Activated B cell treated with CpG ODN at 0.5 μM for 24 hours (primary cell): Measurements from ENCODE around the gene HCFC1. TPM values are rescaled to one million over a fixed set of nuclear protein-coding genes. Genes with fewer than 3 reads are reported as not detected.
A peak's percentile ranks its signal among the peaks of the same experiment; 100 is the strongest.

ENCODE experiments used
- ATAC-seq: fragments of 200-7000 bp; cut with Tn5 transposase; one replicate; pipeline ENCODE4 v1.10.0; 2021; ENCODE audit warnings: low read depth, mild to moderate bottlenecking, moderate library complexity
- CTCF ChIA-PET: fragments of 350-600 bp; sonication (Branson Sonifier 250); formaldehyde crosslinking; loops from one replicate; lab custom pipeline; 2021; ENCODE audit warnings: antibody characterized with exemption; lab: Charles Lee
- POLR2A ChIA-PET: fragments of 350-600 bp; sonication (Branson Sonifier 250); formaldehyde crosslinking; loops from one replicate; lab custom pipeline; 2021; ENCODE audit warnings: antibody characterized with exemption; lab: Charles Lee
- DNase-seq: peaks from one replicate; pipeline ENCODE4 v3.0.0; 2022
- H3K27ac Mint-ChIP-seq: one replicate; pipeline ENCODE4 v1.8.0; 2020; ENCODE audit warnings: mixed read lengths
- H3K27me3 Mint-ChIP-seq: one replicate; pipeline ENCODE4 v1.8.0; 2021; ENCODE audit warnings: mixed read lengths
- H3K36me3 Mint-ChIP-seq: one replicate; pipeline ENCODE4 v1.8.0; 2021; ENCODE audit warnings: low read depth, mixed read lengths
- H3K4me1 Mint-ChIP-seq: one replicate; pipeline ENCODE4 v1.8.0; 2021; ENCODE audit warnings: mixed read lengths
- H3K4me3 Mint-ChIP-seq: one replicate; pipeline ENCODE4 v1.8.0; 2020; ENCODE audit warnings: mild to moderate bottlenecking, mixed read lengths
- H3K9me3 Mint-ChIP-seq: one replicate; pipeline ENCODE4 v1.8.0; 2020; ENCODE audit warnings: mixed read lengths
- CTCF ChIP-seq: fragments of 200-600 bp; IDR thresholded peaks from one replicate; pipeline ENCODE4 v1.8.0; 2022; ENCODE audit warnings: antibody characterized with exemption, mild to moderate bottlenecking
- intact Hi-C: fragments of 100-400 bp; cut with micrococcal nuclease; formaldehyde crosslinking; loops from one replicate; pipeline ENCODE4 v1.15.1; 2024
- total RNA-seq: library from RNA; stranded (reverse); gene quantifications from 2 replicates; pipeline ENCODE4 v1.2.3, GENCODE V29; 2022

Gene HCFC1
- total RNA-seq, 1 donor from 2014 or later: 79.4 TPM

GRCh38 chrX:154012336-154012991, 40.8 kb upstream of the HCFC1 start:
- peaks cover 37% of the 10 kb centered on the region for H3K4me1 Mint-ChIP-seq
- H3K36me3 Mint-ChIP-seq: peaks cover 43% of the 10 kb centered on the region
- intact Hi-C loops: loop anchor here (2.0 kb wide), 1 partner anchor 522 kb away; no protein-coding TSS in a partner anchor
- no peak for DNase-seq
- H3K9me3 Mint-ChIP-seq: no peaks in the 10 kb centered on the region
- CTCF ChIA-PET: interaction anchor here (0.8 to 1.9 kb wide), 4 partner anchors 9 to 88 kb away, joined by 3 to 7 read pairs (median 4); no protein-coding TSS in a partner anchor
- H3K27me3 Mint-ChIP-seq: no peaks in the 10 kb centered on the region
- no peak for TF ChIP-seq CTCF
- no peak overlapping the region for H3K4me3 Mint-ChIP-seq
- no peak overlapping the region for H3K27ac Mint-ChIP-seq
- no peak for ATAC-seq
- POLR2A ChIA-PET: interaction anchor here (1.4 to 3.4 kb wide), 5 partner anchors 10 to 44 kb away, joined by 4 to 17 read pairs (median 6); partner anchors contain the start of gene HCFC1

- H3K27me3 Mint-ChIP-seq: no peaks in the 10 kb centered on the region
Observed at GRCh38 chrX:154011376-154012335, 40.0 kb upstream of the HCFC1 start.

GRCh38 chrX:154010330-154011087, 38.9 kb upstream of the HCFC1 start:
- H3K4me3 Mint-ChIP-seq: no peak overlapping the region
- peaks cover 48% of the 10 kb centered on the region for H3K4me1 Mint-ChIP-seq
- CTCF ChIA-PET: no interaction called here
- TF ChIP-seq CTCF: no peak
- POLR2A ChIA-PET: interaction anchor here (1.3 to 1.6 kb wide), 2 partner anchors 10 to 86 kb away, joined by 4 to 16 read pairs; no protein-coding TSS in a partner anchor
- H3K27me3 Mint-ChIP-seq: no peaks in the 10 kb centered on the region
- H3K27ac Mint-ChIP-seq: no peak overlapping the region
- H3K9me3 Mint-ChIP-seq: no peaks in the 10 kb centered on the region
- no peak for ATAC-seq
- no peak for DNase-seq
- intact Hi-C loops: no loop called here
- H3K36me3 Mint-ChIP-seq: peaks cover 36% of the 10 kb centered on the region

More at GRCh38 chrX:154011376-154012335, 40.0 kb upstream of the HCFC1 start:
- DNase-seq (no peak), ATAC-seq (no peak)
- Mint-ChIP-seq H3K4me3 (no peak overlapping the region), H3K4me1 (peaks cover 45% of the 10 kb centered on the region), H3K9me3 (no peaks in the 10 kb centered on the region), H3K36me3 (peaks cover 42% of the 10 kb centered on the region), H3K27ac (no peak overlapping the region)
- ChIA-PET CTCF (interaction anchor here (1.0 kb wide), 1 partner anchor 8 kb away, joined by 3 read pairs; no protein-coding TSS in a partner anchor), POLR2A (interaction anchor here (3.4 kb wide), 1 partner anchor 41 kb away, joined by 17 read pairs; the partner anchor contains the start of gene HCFC1)
- intact Hi-C loops: loop anchor here (2.0 kb wide), 1 partner anchor 523 kb away; no protein-coding TSS in a partner anchor
- no peak for TF ChIP-seq CTCF

GRCh38 chrX:154008521-154008920, 36.9 kb upstream of the HCFC1 start:
- ChIA-PET CTCF (interaction anchor here (1.3 kb wide), 1 partner anchor 41 kb away, joined by 3 read pairs; no protein-coding TSS in a partner anchor), POLR2A (interaction anchor here (0.7 to 2.0 kb wide), 12 partner anchors 10 to 539 kb away, joined by 3 to 21 read pairs (median 8); partner anchors contain the start of genes ARHGAP4, HCFC1, IKBKG and IRAK1)
- no peaks in the 10 kb centered on the region for H3K27me3 Mint-ChIP-seq
- H3K36me3 Mint-ChIP-seq: peaks cover 29% of the 10 kb centered on the region
- H3K27ac Mint-ChIP-seq: peak overlapping the region; percentile 96
- H3K4me3 Mint-ChIP-seq: peak overlapping the region; percentile 73
- no peak for TF ChIP-seq CTCF
- peaks cover 59% of the 10 kb centered on the region for H3K4me1 Mint-ChIP-seq
- ATAC-seq (no peak), DNase-seq (no peak)
- H3K9me3 Mint-ChIP-seq: no peaks in the 10 kb centered on the region
- intact Hi-C loops: loop anchor here (1.0 to 2.0 kb wide), 2 partner anchors 11 to 38 kb away; partner anchors contain the start of genes HCFC1 and IRAK1
